Tibial nerve (tissue), 4 donors: ENCODE measurements around the gene GRIN3B.

Experiments
- EP300 ChIP-seq, 2 donors: sonication (generic); formaldehyde crosslinking; IDR thresholded peaks; one replicate each; pipeline ENCODE4 v1.6.1; 2017; ENCODE audit warnings: antibody characterized with exemption in 2 of 2, mild to moderate bottlenecking in 1 of 2
- POLR2A ChIP-seq, 2 donors: fragments of 450-650 bp; IDR thresholded peaks; one replicate each; pipeline ENCODE4 v1.6.1; 2017; ENCODE audit warnings: antibody characterized with exemption in 2 of 2, mild to moderate bottlenecking in 2 of 2, moderate library complexity in 2 of 2
- TF ChIP-seq, protein P1 (sequence below), 5 experiments: fragments of 200-600 bp in 3 of 5; fragments of 450-650 bp in 2 of 5; sonication (generic) in 3 of 5; IDR thresholded peaks; one replicate each; pipeline ENCODE4 v1.5.1; 2016 to 2019; ENCODE audit warnings: antibody characterized with exemption in 5 of 5, mild to moderate bottlenecking in 3 of 5, moderate library complexity in 2 of 5

DNA sequence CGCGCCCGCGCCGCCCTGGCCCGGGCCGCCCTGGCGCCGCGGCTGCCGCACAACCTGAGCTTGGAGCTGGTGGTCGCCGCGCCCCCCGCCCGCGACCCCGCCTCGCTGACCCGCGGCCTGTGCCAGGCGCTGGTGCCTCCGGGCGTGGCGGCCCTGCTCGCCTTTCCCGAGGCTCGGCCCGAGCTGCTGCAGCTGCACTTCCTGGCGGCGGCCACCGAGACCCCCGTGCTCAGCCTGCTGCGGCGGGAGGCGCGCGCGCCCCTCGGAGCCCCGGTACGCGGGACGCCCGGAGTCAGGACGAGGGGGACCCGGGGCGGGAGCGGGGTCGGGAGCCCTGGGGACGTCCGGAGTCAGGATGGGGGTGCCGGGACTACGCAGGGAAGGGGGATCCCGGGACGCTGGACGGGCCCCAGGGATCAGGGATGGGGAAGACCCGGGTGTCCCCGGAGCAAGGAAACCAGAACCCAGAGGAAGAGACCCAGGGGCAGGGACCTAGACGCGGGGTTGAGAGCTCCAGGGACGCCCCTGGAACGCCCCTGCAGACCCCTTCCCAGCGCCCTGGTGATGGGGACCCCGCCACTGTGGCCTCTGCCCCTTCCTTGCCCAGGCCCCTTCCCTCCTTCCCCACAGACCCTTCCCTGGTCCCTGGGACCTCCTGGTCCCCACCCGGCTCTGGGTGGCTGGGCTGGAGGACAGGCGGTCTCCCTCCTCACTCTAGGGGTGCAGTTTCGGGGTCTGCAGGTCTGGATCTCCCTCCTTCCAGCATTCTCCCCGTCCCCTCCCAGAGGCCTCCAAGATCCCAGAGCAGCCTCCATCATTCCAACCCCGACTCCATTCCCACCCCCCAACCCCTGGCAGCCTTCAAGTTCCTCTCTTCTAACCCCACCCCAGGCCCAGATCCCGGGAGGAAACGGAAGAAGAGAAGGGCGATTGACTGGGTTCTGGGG lies 645 bp downstream of the GRIN3B start:
- TF ChIP-seq, protein P1, sequence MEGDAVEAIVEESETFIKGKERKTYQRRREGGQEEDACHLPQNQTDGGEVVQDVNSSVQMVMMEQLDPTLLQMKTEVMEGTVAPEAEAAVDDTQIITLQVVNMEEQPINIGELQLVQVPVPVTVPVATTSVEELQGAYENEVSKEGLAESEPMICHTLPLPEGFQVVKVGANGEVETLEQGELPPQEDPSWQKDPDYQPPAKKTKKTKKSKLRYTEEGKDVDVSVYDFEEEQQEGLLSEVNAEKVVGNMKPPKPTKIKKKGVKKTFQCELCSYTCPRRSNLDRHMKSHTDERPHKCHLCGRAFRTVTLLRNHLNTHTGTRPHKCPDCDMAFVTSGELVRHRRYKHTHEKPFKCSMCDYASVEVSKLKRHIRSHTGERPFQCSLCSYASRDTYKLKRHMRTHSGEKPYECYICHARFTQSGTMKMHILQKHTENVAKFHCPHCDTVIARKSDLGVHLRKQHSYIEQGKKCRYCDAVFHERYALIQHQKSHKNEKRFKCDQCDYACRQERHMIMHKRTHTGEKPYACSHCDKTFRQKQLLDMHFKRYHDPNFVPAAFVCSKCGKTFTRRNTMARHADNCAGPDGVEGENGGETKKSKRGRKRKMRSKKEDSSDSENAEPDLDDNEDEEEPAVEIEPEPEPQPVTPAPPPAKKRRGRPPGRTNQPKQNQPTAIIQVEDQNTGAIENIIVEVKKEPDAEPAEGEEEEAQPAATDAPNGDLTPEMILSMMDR (IDR thresholded peaks at IDR 0.05): no peak
- no peak for TF ChIP-seq POLR2A (IDR thresholded peaks at IDR 0.05)
- TF ChIP-seq EP300 (IDR thresholded peaks at IDR 0.05): no peak
